KMS-11 (cell line): ENCODE data around the gene PPM1N.

ENCODE experiments used
- H2AFZ ChIP-seq: fragments of 200-600 bp; sonication (generic); 2 replicates; pipeline ENCODE4 v1.6.1; 2016; ENCODE audit warnings: antibody characterized with exemption, mixed run types, low read depth
- H3K27ac ChIP-seq: fragments of 200-600 bp; sonication (generic); 2 replicates; pipeline ENCODE4 v1.6.1; 2016; ENCODE audit warnings: mild to moderate bottlenecking, mixed run types
- H3K27me3 ChIP-seq: fragments of 200-600 bp; sonication (generic); 2 replicates; pipeline ENCODE4 v1.6.1; 2017; ENCODE audit warnings: mild to moderate bottlenecking, low read depth, mixed run types, moderate library complexity; ENCODE audit not compliant: insufficient read depth
- H3K36me3 ChIP-seq: fragments of 200-600 bp; sonication (generic); 2 replicates; pipeline ENCODE4 v1.6.1; 2017; ENCODE audit warnings: mild to moderate bottlenecking, mixed run types; ENCODE audit not compliant: insufficient read depth
- H3K4me1 ChIP-seq: fragments of 200-600 bp; sonication (generic); 2 replicates; pipeline ENCODE4 v1.6.1; 2016; ENCODE audit warnings: mild to moderate bottlenecking, low read depth, mixed run types; ENCODE audit not compliant: poor library complexity, severe bottlenecking
- H3K4me2 ChIP-seq: fragments of 200-600 bp; sonication (generic); 2 replicates; pipeline ENCODE4 v1.7.0; 2016; ENCODE audit warnings: mild to moderate bottlenecking, mixed run types
- H3K4me3 ChIP-seq: fragments of 200-600 bp; sonication (generic); IDR thresholded peaks from 2 replicates; pipeline ENCODE4 v1.6.1; 2017; ENCODE audit warnings: low read depth, low read length, mixed read lengths; ENCODE audit not compliant: insufficient read depth
- H3K79me2 ChIP-seq: fragments of 200-600 bp; sonication (generic); 2 replicates; pipeline ENCODE4 v1.6.1; 2016; ENCODE audit warnings: low read depth, mixed run types; ENCODE audit not compliant: insufficient read depth
- H3K9ac ChIP-seq: fragments of 200-600 bp; sonication (generic); 2 replicates; pipeline ENCODE4 v1.6.1; 2016; ENCODE audit warnings: mild to moderate bottlenecking, mixed run types
- H4K20me1 ChIP-seq: fragments of 200-600 bp; sonication (generic); 2 replicates; pipeline ENCODE4 v1.6.1; 2016; ENCODE audit warnings: mild to moderate bottlenecking, mixed run types; ENCODE audit not compliant: insufficient read depth
- CTCF ChIP-seq: fragments of 200-600 bp; sonication (generic); conservative IDR thresholded peaks from 2 replicates; pipeline ENCODE4 v1.6.1; 2017; ENCODE audit warnings: low read depth, mild to moderate bottlenecking, antibody characterized with exemption, low read length, moderate library complexity, mixed read lengths

The PPM1N gene

GRCh38 chr19:45517238-45517637 is 19.0 kb downstream of the PPM1N start:
- Histone ChIP-seq H3K27me3 (no peaks in the 10 kb centered on the region), H4K20me1 (no peaks in the 10 kb centered on the region), H3K36me3 (no peaks in the 10 kb centered on the region), H3K9ac (no peak overlapping the region), H2AFZ (no peak overlapping the region), H3K4me2 (no peak overlapping the region), H3K4me3 (no peak overlapping the region), H3K4me1 (peaks cover 9% of the 10 kb centered on the region), H3K79me2 (peaks cover 10% of the 10 kb centered on the region; the same call in 1 of the 2 replicates), H3K27ac (no peak overlapping the region)
- TF ChIP-seq CTCF = no peak

- no peak overlapping the region for H3K9ac ChIP-seq
- no peak for TF ChIP-seq CTCF
- H4K20me1 ChIP-seq = no peaks in the 10 kb centered on the region
- peaks cover 8% of the 10 kb centered on the region; the same call in 1 of the 2 replicates for H3K79me2 ChIP-seq
- no peaks in the 10 kb centered on the region for H3K27me3 ChIP-seq
- H2AFZ ChIP-seq = no peak overlapping the region
- H3K36me3 ChIP-seq = no peaks in the 10 kb centered on the region
- no peak overlapping the region for H3K27ac ChIP-seq
- no peak overlapping the region for H3K4me2 ChIP-seq
- peaks cover 9% of the 10 kb centered on the region for H3K4me1 ChIP-seq
- H3K4me3 ChIP-seq = no peak overlapping the region
These were observed 19.6 kb downstream of the PPM1N start for GRCh38 chr19:45517641-45518468.

- H3K9ac ChIP-seq = no peak overlapping the region
- H3K4me2 ChIP-seq = no peak overlapping the region
- H4K20me1 ChIP-seq = no peaks in the 10 kb centered on the region
- H3K27ac ChIP-seq = no peak overlapping the region
- H3K79me2 ChIP-seq = peaks cover 6% of the 10 kb centered on the region; the same call in 1 of the 2 replicates
- no peaks in the 10 kb centered on the region for H3K27me3 ChIP-seq
- H3K4me1 ChIP-seq = peaks cover 12% of the 10 kb centered on the region
- TF ChIP-seq CTCF = no peak
- no peak overlapping the region for H2AFZ ChIP-seq
- no peaks in the 10 kb centered on the region for H3K36me3 ChIP-seq
- no peak overlapping the region for H3K4me3 ChIP-seq
These were observed 20.2 kb downstream of the PPM1N start for GRCh38 chr19:45518469-45518826.

GRCh38 chr19:45522010-45522941 is 24.0 kb downstream of the PPM1N start:
- H4K20me1 ChIP-seq = no peaks in the 10 kb centered on the region
- H3K27me3 ChIP-seq = no peaks in the 10 kb centered on the region
- H3K9ac ChIP-seq = no peak overlapping the region
- no peak overlapping the region for H3K4me2 ChIP-seq
- H3K36me3 ChIP-seq = no peaks in the 10 kb centered on the region
- no peak for TF ChIP-seq CTCF
- H3K4me3 ChIP-seq = no peak overlapping the region
- no peaks in the 10 kb centered on the region for H3K79me2 ChIP-seq
- no peak overlapping the region for H2AFZ ChIP-seq
- H3K4me1 ChIP-seq = peaks cover 5% of the 10 kb centered on the region
- H3K27ac ChIP-seq = no peak overlapping the region
